Caco-2 (cell line): Measurements from ENCODE around the gene ADAMTS8. TPM values are rescaled to one million over a fixed set of nuclear protein-coding genes. Genes with fewer than 3 reads are reported as not detected.

ENCODE experiments used
- BruUV-seq: library from RNA; stranded (reverse); fragments of 400-500 nt; replicated peaks from 2 replicates; lab custom pipeline; 2021; lab: Mats Ljungman, UMichigan
- CTCF ChIA-PET: fragments of 300-600 bp; sonication (Branson Sonifier 250); formaldehyde crosslinking; loops from one replicate; lab custom pipeline; 2022; ENCODE audit warnings: antibody characterized with exemption; lab: Charles Lee
- POLR2A ChIA-PET: fragments of 300-600 bp; sonication (Branson Sonifier 250); formaldehyde crosslinking; loops from one replicate; lab custom pipeline; 2022; ENCODE audit warnings: antibody characterized with exemption; lab: Charles Lee
- DNase-seq, 2 experiments: peaks; one replicate each; pipeline versions ENCODE4 v3.0.0 to v3.0.0-alpha.2; 2020 to 2022
- H3K27me3 ChIP-seq: replicated peaks from 2 replicates; pipeline ENCODE4 v1.6.0; 2011; ENCODE audit warnings: low read length; ENCODE audit not compliant: control insufficient read depth, insufficient read depth
- H3K36me3 ChIP-seq: 2 replicates; pipeline ENCODE4 v1.5.1; 2011; ENCODE audit warnings: low read length; ENCODE audit not compliant: control insufficient read depth, insufficient read depth
- H3K4me1 ChIP-seq: fragments of 250-450 bp; sonication (Bioruptor Pico); 2 replicates; pipeline ENCODE4 v1.5.1; 2020; ENCODE audit warnings: mild to moderate bottlenecking
- H3K4me3 ChIP-seq: 2 replicates; pipeline ENCODE4 v1.5.1; 2011; ENCODE audit warnings: low read depth, mild to moderate bottlenecking, control low read depth, low read length
- H3K9me3 ChIP-seq: fragments of 250-450 bp; sonication (Bioruptor Pico); 2 replicates; pipeline ENCODE4 v1.5.1; 2020; ENCODE audit warnings: mild to moderate bottlenecking, moderate library complexity
- H3K27ac Mint-ChIP-seq: one replicate; pipeline ENCODE4 v1.8.0; 2022; ENCODE audit warnings: mixed read lengths; ENCODE audit not compliant: unreplicated experiment
- H3K27me3 Mint-ChIP-seq: one replicate; pipeline ENCODE4 v1.8.0; 2022; ENCODE audit warnings: mixed read lengths; ENCODE audit not compliant: insufficient read depth, unreplicated experiment
- H3K36me3 Mint-ChIP-seq: one replicate; pipeline ENCODE4 v1.8.0; 2022; ENCODE audit warnings: mild to moderate bottlenecking, mixed read lengths; ENCODE audit not compliant: insufficient read depth, unreplicated experiment
- H3K4me1 Mint-ChIP-seq: one replicate; pipeline ENCODE4 v1.8.0; 2022; ENCODE audit warnings: low read depth, mixed read lengths; ENCODE audit not compliant: unreplicated experiment
- H3K4me3 Mint-ChIP-seq: one replicate; pipeline ENCODE4 v1.8.0; 2022; ENCODE audit warnings: mild to moderate bottlenecking, moderate library complexity, mixed read lengths; ENCODE audit not compliant: unreplicated experiment
- H3K9me3 Mint-ChIP-seq: one replicate; pipeline ENCODE4 v1.8.0; 2022; ENCODE audit warnings: mixed read lengths; ENCODE audit not compliant: unreplicated experiment
- intact Hi-C: fragments of 100-400 bp; cut with micrococcal nuclease; formaldehyde crosslinking; loops from one replicate; pipeline ENCODE4 v1.10.0; 2022; ENCODE audit not compliant: unreplicated experiment
- total RNA-seq: library from RNA; stranded (reverse); gene quantifications from 2 replicates; pipeline ENCODE4 v1.2.3, GENCODE V29; 2022
- TF ChIP-seq, protein P1 (sequence below), 2 experiments: fragments of 200-600 bp in 1 of 2; IDR thresholded peaks; 1 replicate in 1 of 2; 2 replicates in 1 of 2; pipeline versions ENCODE4 v1.5.1 to v1.8.0; 2011 to 2022; ENCODE audit warnings: antibody characterized with exemption in 1 of 2, control low read depth in 1 of 2, inconsistent platforms in 1 of 2, low read depth in 1 of 2, low read length in 1 of 2, mild to moderate bottlenecking in 1 of 2, moderate library complexity in 1 of 2; ENCODE audit not compliant: insufficient read depth in 1 of 2, severe bottlenecking in 1 of 2, unreplicated experiment in 1 of 2

Gene ADAMTS8
- total RNA-seq, 1 experiment from 2014 or later = not detected

DNA sequence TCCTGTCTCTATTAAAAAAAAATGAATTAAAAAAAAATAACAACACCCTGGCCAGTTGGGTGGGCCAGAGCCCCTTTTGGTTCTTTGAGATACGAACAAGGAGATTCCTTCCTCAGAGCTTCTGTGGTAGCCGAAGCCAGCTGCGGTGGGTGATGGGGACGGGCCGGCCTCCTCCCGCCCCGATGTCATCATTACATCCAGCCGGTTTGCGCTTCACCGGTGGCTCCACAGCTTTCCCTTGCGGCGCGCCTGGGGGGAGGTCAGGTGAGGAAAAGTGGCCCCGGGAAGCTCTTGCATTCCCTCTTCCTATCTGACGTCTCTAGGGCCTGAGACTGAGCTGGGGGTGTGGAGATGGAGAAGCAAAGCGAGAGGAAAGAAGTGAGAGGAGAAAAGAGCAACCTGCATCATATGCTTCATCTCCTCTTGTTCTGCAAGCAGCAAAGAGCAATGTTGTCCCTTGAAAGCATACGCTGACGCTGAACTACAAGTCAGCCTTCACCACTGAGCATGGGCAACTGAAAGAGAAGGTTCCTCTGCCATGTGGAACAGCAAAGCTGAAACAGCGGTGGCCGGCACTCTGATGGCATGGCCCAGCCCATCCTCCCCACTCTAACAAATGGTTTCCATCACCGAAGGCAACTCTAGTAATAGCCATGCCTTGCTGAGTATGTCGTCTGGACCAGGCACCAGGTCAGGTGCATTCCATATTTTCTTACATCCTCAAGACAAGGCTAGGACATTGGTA is 6.0 kb downstream of the ADAMTS8 start:
- Histone ChIP-seq H3K27me3 (peaks cover 16% of the 10 kb centered on the region), H3K9me3 (no peaks in the 10 kb centered on the region), H3K36me3 (no peaks in the 10 kb centered on the region), H3K4me3 (no peak overlapping the region), H3K4me1 (no peaks in the 10 kb centered on the region)
- Mint-ChIP-seq H3K36me3 (no peaks in the 10 kb centered on the region), H3K27ac (no peak overlapping the region), H3K4me1 (peaks cover 6% of the 10 kb centered on the region), H3K4me3 (no peak overlapping the region), H3K27me3 (peaks cover 39% of the 10 kb centered on the region), H3K9me3 (no peaks in the 10 kb centered on the region)
- intact Hi-C loops = no loop called here
- no TSS peak for BruUV-seq
- POLR2A ChIA-PET = no interaction called here
- CTCF ChIA-PET = no interaction called here
- TF ChIP-seq, protein P1, sequence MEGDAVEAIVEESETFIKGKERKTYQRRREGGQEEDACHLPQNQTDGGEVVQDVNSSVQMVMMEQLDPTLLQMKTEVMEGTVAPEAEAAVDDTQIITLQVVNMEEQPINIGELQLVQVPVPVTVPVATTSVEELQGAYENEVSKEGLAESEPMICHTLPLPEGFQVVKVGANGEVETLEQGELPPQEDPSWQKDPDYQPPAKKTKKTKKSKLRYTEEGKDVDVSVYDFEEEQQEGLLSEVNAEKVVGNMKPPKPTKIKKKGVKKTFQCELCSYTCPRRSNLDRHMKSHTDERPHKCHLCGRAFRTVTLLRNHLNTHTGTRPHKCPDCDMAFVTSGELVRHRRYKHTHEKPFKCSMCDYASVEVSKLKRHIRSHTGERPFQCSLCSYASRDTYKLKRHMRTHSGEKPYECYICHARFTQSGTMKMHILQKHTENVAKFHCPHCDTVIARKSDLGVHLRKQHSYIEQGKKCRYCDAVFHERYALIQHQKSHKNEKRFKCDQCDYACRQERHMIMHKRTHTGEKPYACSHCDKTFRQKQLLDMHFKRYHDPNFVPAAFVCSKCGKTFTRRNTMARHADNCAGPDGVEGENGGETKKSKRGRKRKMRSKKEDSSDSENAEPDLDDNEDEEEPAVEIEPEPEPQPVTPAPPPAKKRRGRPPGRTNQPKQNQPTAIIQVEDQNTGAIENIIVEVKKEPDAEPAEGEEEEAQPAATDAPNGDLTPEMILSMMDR (IDR thresholded peaks at IDR 0.05; ENCODE audit: insufficient read depth in 1 of 2, low read depth in 1 of 2, low read length in 1 of 2, severe bottlenecking in 1 of 2, unreplicated experiment in 1 of 2) = no peak
- DNase-seq = no peak

DNA sequence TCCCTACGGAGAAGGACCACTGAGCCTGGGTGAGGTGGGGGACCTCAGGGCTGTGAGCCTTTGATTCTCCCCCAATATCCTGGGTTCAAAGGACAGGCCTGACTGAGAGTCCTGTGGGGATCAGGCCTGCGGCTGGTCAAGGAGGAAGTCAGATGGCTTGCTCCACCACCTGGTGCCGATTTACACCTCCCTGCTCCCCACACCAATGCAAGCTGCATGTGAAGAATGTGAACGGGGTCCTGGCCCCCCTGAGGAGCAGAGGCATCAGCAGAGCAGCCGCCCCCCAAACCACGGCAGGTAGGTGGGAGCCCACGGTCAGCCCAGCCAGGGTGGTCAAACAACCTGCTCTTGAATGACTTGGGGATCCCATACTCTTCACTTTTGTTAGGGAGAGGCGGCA is 6.7 kb downstream of the ADAMTS8 start:
- CTCF ChIA-PET = no interaction called here
- TF ChIP-seq, protein P1 (IDR thresholded peaks at IDR 0.05; ENCODE audit: insufficient read depth in 1 of 2, low read depth in 1 of 2, low read length in 1 of 2, severe bottlenecking in 1 of 2, unreplicated experiment in 1 of 2) = no peak
- H3K4me1 Mint-ChIP-seq = no peaks in the 10 kb centered on the region

DNA sequence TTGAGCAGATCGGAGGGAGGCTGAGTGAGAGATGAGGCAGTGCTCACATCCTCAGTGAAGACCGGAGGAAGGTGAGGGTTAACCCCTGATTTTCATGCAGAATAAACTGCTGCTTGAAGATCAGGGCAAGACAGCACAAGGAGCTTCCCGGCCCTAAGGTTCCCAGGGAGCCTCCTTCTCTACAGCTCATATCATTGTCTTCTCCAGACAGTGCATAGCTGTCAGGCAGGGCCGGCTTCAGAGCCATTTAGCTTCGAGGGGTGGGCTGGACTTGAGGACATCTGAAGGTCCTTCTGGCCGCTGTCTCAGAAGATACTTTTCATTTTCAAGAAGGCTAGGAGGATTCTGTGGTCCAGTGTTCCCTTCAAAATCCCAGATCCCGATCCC is 7.2 kb downstream of the ADAMTS8 start:
- Mint-ChIP-seq H3K27me3 (peaks cover 27% of the 10 kb centered on the region), H3K9me3 (no peaks in the 10 kb centered on the region), H3K4me3 (no peak overlapping the region), H3K4me1 (no peaks in the 10 kb centered on the region), H3K27ac (no peak overlapping the region), H3K36me3 (no peaks in the 10 kb centered on the region)
- Histone ChIP-seq H3K4me3 (no peak overlapping the region), H3K4me1 (no peaks in the 10 kb centered on the region), H3K36me3 (no peaks in the 10 kb centered on the region), H3K9me3 (no peaks in the 10 kb centered on the region), H3K27me3 (peaks cover 7% of the 10 kb centered on the region)
- BruUV-seq = no TSS peak
- no peak for DNase-seq
- TF ChIP-seq, protein P1 (IDR thresholded peaks at IDR 0.05; ENCODE audit: insufficient read depth in 1 of 2, low read depth in 1 of 2, low read length in 1 of 2, severe bottlenecking in 1 of 2, unreplicated experiment in 1 of 2) = no peak
- intact Hi-C loops = no loop called here
- CTCF ChIA-PET = no interaction called here
- POLR2A ChIA-PET = no interaction called here

More for the DNA sequence above, 6.7 kb downstream of the ADAMTS8 start:
- intact Hi-C loops = no loop called here
- no peak for DNase-seq
- Mint-ChIP-seq H3K27me3 (peaks cover 32% of the 10 kb centered on the region), H3K36me3 (no peaks in the 10 kb centered on the region), H3K4me3 (no peak overlapping the region), H3K9me3 (no peaks in the 10 kb centered on the region), H3K27ac (no peak overlapping the region)
- Histone ChIP-seq H3K4me3 (no peak overlapping the region), H3K27me3 (peaks cover 11% of the 10 kb centered on the region), H3K4me1 (no peaks in the 10 kb centered on the region), H3K9me3 (no peaks in the 10 kb centered on the region), H3K36me3 (no peaks in the 10 kb centered on the region)
- no TSS peak for BruUV-seq
- POLR2A ChIA-PET = no interaction called here
